MM.1S (cell line): Measurements from ENCODE around the gene ULK2.

Experiments
- DNase-seq: peaks from one replicate; pipeline ENCODE4 v3.0.0-alpha.2; 2015
- H2AFZ ChIP-seq: fragments of 300-600 bp; sonication (generic); 2 replicates; pipeline ENCODE4 v1.6.0; 2016; ENCODE audit warnings: antibody characterized with exemption, low read length
- H3F3A ChIP-seq: fragments of 300-600 bp; sonication (generic); 2 replicates; pipeline ENCODE4 v1.6.1; 2016; ENCODE audit warnings: mild to moderate bottlenecking, antibody characterized with exemption, low read length, moderate library complexity, mixed read lengths; ENCODE audit not compliant: insufficient read depth
- H3K27ac ChIP-seq: fragments of 300-600 bp; sonication (generic); 2 replicates; pipeline ENCODE4 v1.5.1; 2016; ENCODE audit warnings: mild to moderate bottlenecking, low read length
- H3K27me3 ChIP-seq: fragments of 300-600 bp; sonication (generic); replicated peaks from 2 replicates; pipeline ENCODE4 v1.6.0; 2016; ENCODE audit warnings: low read length; ENCODE audit not compliant: insufficient read depth
- H3K36me3 ChIP-seq: fragments of 300-600 bp; sonication (generic); replicated peaks from 2 replicates; pipeline ENCODE4 v1.6.1; 2016; ENCODE audit warnings: mild to moderate bottlenecking, low read length, mixed read lengths; ENCODE audit not compliant: insufficient read depth
- H3K4me1 ChIP-seq: fragments of 300-600 bp; sonication (generic); 2 replicates; pipeline ENCODE4 v1.6.1; 2016; ENCODE audit warnings: low read length, mixed read lengths
- H3K4me2 ChIP-seq: fragments of 300-600 bp; sonication (generic); 2 replicates; pipeline ENCODE4 v1.6.0; 2016; ENCODE audit warnings: low read depth, low read length
- H3K4me3 ChIP-seq: fragments of 300-600 bp; sonication (generic); 2 replicates; pipeline ENCODE4 v1.5.1; 2016; ENCODE audit warnings: low read length, mixed read lengths
- H3K79me2 ChIP-seq: fragments of 300-600 bp; sonication (generic); 2 replicates; pipeline ENCODE4 v1.6.1; 2016; ENCODE audit warnings: mixed run types, low read length, mixed read lengths
- H3K9ac ChIP-seq: fragments of 300-600 bp; sonication (generic); 2 replicates; pipeline ENCODE4 v1.6.1; 2016; ENCODE audit warnings: low read length, mixed read lengths
- H3K9me2 ChIP-seq: fragments of 300-600 bp; sonication (generic); replicated peaks from 2 replicates; pipeline ENCODE4 v1.6.1; 2016; ENCODE audit warnings: mild to moderate bottlenecking, low read length, mixed read lengths; ENCODE audit not compliant: insufficient read depth
- H3K9me3 ChIP-seq: fragments of 300-600 bp; sonication (generic); replicated peaks from 2 replicates; pipeline ENCODE4 v1.6.1; 2016; ENCODE audit warnings: mild to moderate bottlenecking, low read length, mixed read lengths; ENCODE audit not compliant: insufficient read depth
- H4K20me1 ChIP-seq: fragments of 300-600 bp; sonication (generic); 2 replicates; pipeline ENCODE4 v1.6.1; 2016; ENCODE audit warnings: mild to moderate bottlenecking, low read length, moderate library complexity, mixed read lengths; ENCODE audit not compliant: insufficient read depth
- CTCF ChIP-seq: fragments of 300-600 bp; sonication (generic); IDR thresholded peaks from 2 replicates; pipeline ENCODE4 v1.5.1; 2016; ENCODE audit warnings: antibody characterized with exemption, low read length, mixed read lengths
- EZH2 ChIP-seq: fragments of 300-600 bp; sonication (generic); optimal IDR thresholded peaks from 2 replicates; pipeline ENCODE3; 2017; ENCODE audit warnings: low read depth, mild to moderate bottlenecking, antibody characterized with exemption, low read length, mixed read lengths
- EZH2phosphoT487 ChIP-seq: fragments of 300-600 bp; sonication (generic); IDR thresholded peaks from 2 replicates; pipeline ENCODE4 v1.6.1; 2018; ENCODE audit warnings: antibody characterized with exemption, low read length

Gene ULK2

GRCh38 chr17:19724501-19725420 is 143.0 kb downstream of the ULK2 start:
- H3K27ac ChIP-seq, result no peak overlapping the region
- no peaks in the 10 kb centered on the region for H3K36me3 ChIP-seq
- peak overlapping the region; percentile 35; the same call in 1 of the 2 replicates for H3K4me2 ChIP-seq
- TF ChIP-seq EZH2 (no peak), EZH2phosphoT487 (no peak)
- H3K9ac ChIP-seq, result no peak overlapping the region
- DNase-seq, result peak; percentile 57
- no peaks in the 10 kb centered on the region for H3F3A ChIP-seq
- H3K79me2 ChIP-seq, result no peaks in the 10 kb centered on the region
- peaks cover 5% of the 10 kb centered on the region for H3K4me1 ChIP-seq
- H3K9me3 ChIP-seq, result no peaks in the 10 kb centered on the region
- no peaks in the 10 kb centered on the region for H3K9me2 ChIP-seq
- peak overlapping the region; percentile 36; the same call in 1 of the 2 replicates for H3K4me3 ChIP-seq
- no peaks in the 10 kb centered on the region for H4K20me1 ChIP-seq
- no peaks in the 10 kb centered on the region for H3K27me3 ChIP-seq
- H2AFZ ChIP-seq, result peak overlapping the region; percentile 69

GRCh38 chr17:19723964-19724363 is 143.8 kb downstream of the ULK2 start:
- TF ChIP-seq EZH2phosphoT487 (no peak), EZH2 (no peak), CTCF (no peak)
- Histone ChIP-seq H3K4me2 (peak overlapping the region; percentile 35; the same call in 1 of the 2 replicates), H3K4me3 (no peak overlapping the region), H2AFZ (peak overlapping the region; percentile 69), H3K9me3 (no peaks in the 10 kb centered on the region), H3K27me3 (no peaks in the 10 kb centered on the region), H3K79me2 (no peaks in the 10 kb centered on the region), H4K20me1 (no peaks in the 10 kb centered on the region), H3K4me1 (peaks cover 5% of the 10 kb centered on the region), H3K9me2 (no peaks in the 10 kb centered on the region), H3K9ac (no peak overlapping the region), H3K36me3 (no peaks in the 10 kb centered on the region), H3F3A (no peaks in the 10 kb centered on the region), H3K27ac (no peak overlapping the region)
- no peak for DNase-seq
